HEK293 (cell line): ENCODE measurements around the gene SPDYE16.
"Not testable (repeated sequence)": the region's sequence is repeated elsewhere in the genome, so short reads cannot be mapped to it uniquely, and the experiment has no call there.

Experiments
- RBAK ChIP-seq: fragments of 450-650 bp; formaldehyde crosslinking; IDR thresholded peaks from 2 replicates; pipeline ENCODE4 v1.5.1; 2016; ENCODE audit warnings: missing biosample characterization, missing genetic modification characterization
- SETDB1 ChIP-seq: IDR thresholded peaks from one replicate; pipeline ENCODE4 v1.6.1; 2017; ENCODE audit warnings: mild to moderate bottlenecking, low read length, moderate library complexity, mixed read lengths; ENCODE audit not compliant: insufficient read length
- TCF7L2 ChIP-seq: IDR thresholded peaks from 2 replicates; pipeline ENCODE4 v1.6.1; 2011; ENCODE audit warnings: low read depth, mild to moderate bottlenecking, inconsistent platforms, low read length, moderate library complexity, borderline replicate concordance
- ZNF121 ChIP-seq: fragments of 450-650 bp; formaldehyde crosslinking; IDR thresholded peaks from 2 replicates; pipeline ENCODE4 v1.5.1; 2016; ENCODE audit warnings: missing biosample characterization, missing genetic modification characterization
- ZNF335 ChIP-seq: fragments of 450-650 bp; formaldehyde crosslinking; conservative IDR thresholded peaks from 2 replicates; pipeline ENCODE4 v1.5.1; 2016; ENCODE audit warnings: missing biosample characterization, missing genetic modification characterization
- ZNF354C ChIP-seq: fragments of 450-650 bp; formaldehyde crosslinking; IDR thresholded peaks from 2 replicates; pipeline ENCODE4 v1.5.1; 2016; ENCODE audit warnings: missing biosample characterization, missing genetic modification characterization, low read depth, borderline replicate concordance
- ZNF76 ChIP-seq: fragments of 450-650 bp; formaldehyde crosslinking; IDR thresholded peaks from 2 replicates; pipeline ENCODE4; 2016; ENCODE audit warnings: low read depth, missing biosample characterization, missing genetic modification characterization, borderline replicate concordance
- ZXDB ChIP-seq: fragments of 450-650 bp; formaldehyde crosslinking; IDR thresholded peaks from 2 replicates; pipeline ENCODE4 v1.5.1; 2016; ENCODE audit warnings: missing biosample characterization, missing genetic modification characterization
- TF ChIP-seq, protein P1 (sequence below): fragments of 450-650 bp; formaldehyde crosslinking; IDR thresholded peaks from 2 replicates; pipeline ENCODE4 v1.5.1; 2016; ENCODE audit warnings: missing biosample characterization, missing genetic modification characterization
- TF ChIP-seq, protein P2 (sequence below): IDR thresholded peaks from 2 replicates; pipeline ENCODE4 v1.6.1; 2011; ENCODE audit warnings: mild to moderate bottlenecking, low read depth, low read length, borderline replicate concordance

DNA sequence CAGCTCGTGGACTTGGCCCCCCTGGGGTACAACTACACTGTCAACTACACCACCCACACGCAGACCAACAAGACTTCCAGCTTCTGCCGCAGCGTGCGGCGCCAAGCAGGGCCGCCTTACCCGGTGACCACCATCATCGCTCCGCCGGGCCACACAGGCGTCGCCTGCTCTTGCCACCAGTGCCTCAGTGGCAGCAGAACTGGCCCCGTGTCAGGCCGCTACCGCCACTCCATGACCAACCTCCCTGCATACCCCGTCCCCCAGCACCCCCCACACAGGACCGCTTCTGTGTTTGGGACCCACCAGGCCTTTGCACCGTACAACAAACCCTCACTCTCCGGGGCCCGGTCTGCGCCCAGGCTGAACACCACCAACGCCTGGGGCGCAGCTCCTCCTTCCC is 60.4 kb downstream of the SPDYE16 start:
- not testable (repeated sequence) for TF ChIP-seq TCF7L2; ZNF335 (tag by site-specific recombination); ZXDB (tag by site-specific recombination); SETDB1; RBAK (tag by site-specific recombination); ZNF76 (tag by site-specific recombination); ZNF354C (tag by site-specific recombination); ZNF121 (tag by site-specific recombination)
- TF ChIP-seq, protein P1, sequence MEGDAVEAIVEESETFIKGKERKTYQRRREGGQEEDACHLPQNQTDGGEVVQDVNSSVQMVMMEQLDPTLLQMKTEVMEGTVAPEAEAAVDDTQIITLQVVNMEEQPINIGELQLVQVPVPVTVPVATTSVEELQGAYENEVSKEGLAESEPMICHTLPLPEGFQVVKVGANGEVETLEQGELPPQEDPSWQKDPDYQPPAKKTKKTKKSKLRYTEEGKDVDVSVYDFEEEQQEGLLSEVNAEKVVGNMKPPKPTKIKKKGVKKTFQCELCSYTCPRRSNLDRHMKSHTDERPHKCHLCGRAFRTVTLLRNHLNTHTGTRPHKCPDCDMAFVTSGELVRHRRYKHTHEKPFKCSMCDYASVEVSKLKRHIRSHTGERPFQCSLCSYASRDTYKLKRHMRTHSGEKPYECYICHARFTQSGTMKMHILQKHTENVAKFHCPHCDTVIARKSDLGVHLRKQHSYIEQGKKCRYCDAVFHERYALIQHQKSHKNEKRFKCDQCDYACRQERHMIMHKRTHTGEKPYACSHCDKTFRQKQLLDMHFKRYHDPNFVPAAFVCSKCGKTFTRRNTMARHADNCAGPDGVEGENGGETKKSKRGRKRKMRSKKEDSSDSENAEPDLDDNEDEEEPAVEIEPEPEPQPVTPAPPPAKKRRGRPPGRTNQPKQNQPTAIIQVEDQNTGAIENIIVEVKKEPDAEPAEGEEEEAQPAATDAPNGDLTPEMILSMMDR, result not testable (repeated sequence)
- TF ChIP-seq, protein P2, sequence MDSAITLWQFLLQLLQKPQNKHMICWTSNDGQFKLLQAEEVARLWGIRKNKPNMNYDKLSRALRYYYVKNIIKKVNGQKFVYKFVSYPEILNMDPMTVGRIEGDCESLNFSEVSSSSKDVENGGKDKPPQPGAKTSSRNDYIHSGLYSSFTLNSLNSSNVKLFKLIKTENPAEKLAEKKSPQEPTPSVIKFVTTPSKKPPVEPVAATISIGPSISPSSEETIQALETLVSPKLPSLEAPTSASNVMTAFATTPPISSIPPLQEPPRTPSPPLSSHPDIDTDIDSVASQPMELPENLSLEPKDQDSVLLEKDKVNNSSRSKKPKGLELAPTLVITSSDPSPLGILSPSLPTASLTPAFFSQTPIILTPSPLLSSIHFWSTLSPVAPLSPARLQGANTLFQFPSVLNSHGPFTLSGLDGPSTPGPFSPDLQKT, result not testable (repeated sequence)
